ENCODE measurements around the gene TNFRSF1A.

DNA sequence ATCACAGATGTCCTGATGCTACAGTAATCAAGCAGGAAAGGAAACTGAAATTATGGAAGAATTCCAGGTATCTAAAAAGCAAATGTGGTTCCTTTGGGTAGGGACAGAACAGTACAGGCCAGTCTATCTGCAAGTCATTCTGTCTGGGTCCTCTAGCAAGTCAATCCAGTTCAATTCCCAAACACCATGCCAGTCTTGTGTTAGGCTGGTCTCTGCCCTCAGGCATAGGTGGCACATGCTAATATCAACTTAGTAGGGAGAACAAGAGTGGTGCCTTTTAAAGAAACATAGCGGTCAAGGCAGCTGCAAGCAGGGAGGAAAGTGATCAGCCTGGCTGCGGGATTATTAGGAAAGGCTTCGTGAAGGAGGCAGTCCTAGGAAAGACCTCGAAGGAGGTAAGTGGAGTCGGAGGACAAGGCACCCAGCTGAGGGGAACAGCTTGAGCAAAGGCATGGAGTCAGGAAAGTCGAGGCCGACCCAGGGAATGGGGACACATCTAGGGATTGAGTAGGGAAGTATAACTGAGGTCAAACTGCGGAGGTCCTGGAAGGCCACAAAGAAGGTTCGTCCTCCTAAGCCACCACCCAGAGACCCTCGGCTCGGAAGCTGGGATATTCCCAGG lies 35.2 kb downstream of the TNFRSF1A start:
- no peak for TF ChIP-seq POLR2A (IDR thresholded peaks at IDR 0.05; ENCODE audit: low read length)
- no peak for TF ChIP-seq GATA1 (IDR thresholded peaks at IDR 0.05; ENCODE audit: low read depth, low read length)

All from erythroblast (primary cell).